ENCODE results near the gene EMCN.

GRCh38 chr4:100372432-100372831 is 145.4 kb downstream of the EMCN start:
- TF ChIP-seq EP300 (IDR thresholded peaks at IDR 0.05) (no peak), POLR2AphosphoS5 (IDR thresholded peaks at IDR 0.05) (no peak), CTCF (IDR thresholded peaks at IDR 0.05) (no peak), POLR2A (IDR thresholded peaks at IDR 0.05) (no peak)

All from sigmoid colon (tissue), 4 donors.